NB4 (cell line): ENCODE results near the gene PLCD1.

Source experiments
- CTCF ChIP-seq: IDR thresholded peaks from one replicate; pipeline ENCODE4 v1.5.1; 2012; ENCODE audit warnings: low read depth, low read length
- POLR2A ChIP-seq: IDR thresholded peaks from 2 replicates; pipeline ENCODE4 v1.6.1; 2011; ENCODE audit warnings: mild to moderate bottlenecking; ENCODE audit not compliant: insufficient read length; ENCODE audit errors: extremely low read depth

DNA sequence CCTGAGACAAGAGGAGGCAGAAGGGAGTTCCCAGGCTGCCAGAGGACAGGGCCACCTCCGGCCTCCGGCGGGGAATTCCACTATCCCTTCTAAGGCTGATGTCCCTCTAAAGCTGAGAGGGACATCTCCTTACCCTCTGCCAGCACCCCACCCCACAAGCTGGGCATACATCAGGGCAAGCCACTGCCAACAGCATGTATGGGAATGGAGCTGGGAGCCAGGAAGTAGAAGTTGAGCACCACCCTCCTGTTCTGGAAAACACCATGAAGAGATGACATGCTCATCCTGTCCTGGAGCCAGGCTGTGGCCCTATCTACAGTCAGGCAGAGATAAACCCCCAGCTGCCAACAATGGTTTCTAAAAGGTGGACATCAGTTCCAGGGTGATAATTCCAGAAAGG, 7.1 kb downstream of the PLCD1 start:
- no peak for TF ChIP-seq CTCF
- no peak for TF ChIP-seq POLR2A
